MCF 10A (cell line): ENCODE measurements around the gene BMPR1B. TPM values are rescaled to one million over a fixed set of nuclear protein-coding genes. Genes with fewer than 3 reads are reported as not detected.

Source experiments
- BruUV-seq: library from RNA; stranded (reverse); fragments of 400-500 nt; replicated peaks from 2 replicates; lab custom pipeline; 2021; lab: Mats Ljungman, UMichigan
- CTCF ChIA-PET: fragments of 300-600 bp; sonication (Branson Sonifier 250); formaldehyde crosslinking; extraction: SDS; loops from one replicate; lab custom pipeline; 2021; ENCODE audit warnings: antibody characterized with exemption, inconsistent platforms; lab: Yijun Ruan, JAX
- POLR2A ChIA-PET: fragments of 300-600, 350-650 bp; sonication (Branson Sonifier 250); formaldehyde crosslinking; extraction: SDS; loops from one replicate; lab custom pipeline; 2020; ENCODE audit warnings: antibody characterized with exemption, inconsistent platforms; lab: Yijun Ruan, JAX
- DNase-seq: peaks from one replicate; pipeline ENCODE4 v3.0.0-alpha.2; 2018; ENCODE audit not compliant: unreplicated experiment
- H3K27ac Mint-ChIP-seq: one replicate; pipeline ENCODE4 v1.8.0; 2022; ENCODE audit warnings: mild to moderate bottlenecking, low read depth, mixed read lengths; ENCODE audit not compliant: unreplicated experiment
- H3K27me3 Mint-ChIP-seq: one replicate; pipeline ENCODE4 v1.8.0; 2022; ENCODE audit warnings: mixed read lengths; ENCODE audit not compliant: insufficient read depth, unreplicated experiment
- H3K36me3 Mint-ChIP-seq: one replicate; pipeline ENCODE4 v1.8.0; 2022; ENCODE audit warnings: mild to moderate bottlenecking, moderate library complexity, mixed read lengths; ENCODE audit not compliant: insufficient read depth, unreplicated experiment
- H3K4me1 Mint-ChIP-seq: one replicate; pipeline ENCODE4 v1.8.0; 2022; ENCODE audit warnings: mixed read lengths; ENCODE audit not compliant: insufficient read depth, unreplicated experiment
- H3K4me3 Mint-ChIP-seq: one replicate; pipeline ENCODE4 v1.8.0; 2022; ENCODE audit warnings: mild to moderate bottlenecking, moderate library complexity, mixed read lengths; ENCODE audit not compliant: unreplicated experiment
- H3K9me3 Mint-ChIP-seq: one replicate; pipeline ENCODE4 v1.8.0; 2022; ENCODE audit warnings: mixed read lengths; ENCODE audit not compliant: unreplicated experiment
- CTCF ChIP-seq: fragments of 200-600 bp; IDR thresholded peaks from one replicate; pipeline ENCODE4 v1.8.0; 2022; ENCODE audit warnings: antibody characterized with exemption, mild to moderate bottlenecking; ENCODE audit not compliant: unreplicated experiment
- intact Hi-C: fragments of 100-400 bp; cut with micrococcal nuclease; formaldehyde crosslinking; loops from 2 replicates; pipeline ENCODE4 v1.14.1; 2022
- total RNA-seq: library from RNA; stranded (reverse); gene quantifications from 2 replicates; pipeline ENCODE4 v1.2.3, GENCODE V29; 2022

The BMPR1B gene
- total RNA-seq, 1 experiment from 2014 or later: 18.8 TPM

- Mint-ChIP-seq H3K27me3 (no peaks in the 10 kb centered on the region), H3K27ac (no peak overlapping the region), H3K4me3 (no peak overlapping the region), H3K36me3 (no peaks in the 10 kb centered on the region), H3K9me3 (no peaks in the 10 kb centered on the region), H3K4me1 (no peaks in the 10 kb centered on the region)
- no peak for DNase-seq
- TF ChIP-seq CTCF: no peak
- ChIA-PET POLR2A (interaction anchor here (1.5 kb wide), 1 partner anchor 11 kb away, joined by 3 read pairs; no protein-coding TSS in a partner anchor), CTCF (no interaction called here)
- intact Hi-C loops: no loop called here
- BruUV-seq: no TSS peak
Observed at GRCh38 chr4:95073646-95074045, 315.9 kb downstream of the BMPR1B start.

GRCh38 chr4:95077864-95078263 lies 320.1 kb downstream of the BMPR1B start:
- DNase-seq: no peak
- no peak overlapping the region for H3K27ac Mint-ChIP-seq
- ChIA-PET CTCF (no interaction called here), POLR2A (no interaction called here)
- H3K4me3 Mint-ChIP-seq: no peak overlapping the region
- no peaks in the 10 kb centered on the region for H3K9me3 Mint-ChIP-seq
- BruUV-seq: no TSS peak
- intact Hi-C loops: no loop called here
- no peaks in the 10 kb centered on the region for H3K36me3 Mint-ChIP-seq
- no peaks in the 10 kb centered on the region for H3K27me3 Mint-ChIP-seq
- no peaks in the 10 kb centered on the region for H3K4me1 Mint-ChIP-seq
- TF ChIP-seq CTCF: no peak

DNA sequence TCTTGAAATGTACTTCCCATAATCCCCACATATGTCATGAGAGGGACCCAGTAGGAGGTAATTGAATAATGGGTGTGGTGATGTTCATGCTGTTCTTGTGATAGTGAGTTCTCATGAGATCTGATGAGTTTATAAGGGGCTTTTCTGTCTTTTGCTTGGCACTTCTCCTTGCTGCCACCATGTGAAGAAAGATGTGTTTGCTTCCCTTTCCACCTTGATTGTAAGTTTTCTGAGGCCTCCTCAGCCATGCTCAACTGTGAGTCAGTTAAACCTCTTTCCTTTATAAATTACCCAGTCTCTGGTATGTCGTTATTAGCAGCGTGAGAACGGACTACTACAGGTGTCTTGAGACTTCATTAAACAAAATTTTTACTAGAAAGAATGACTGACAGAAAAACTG lies 323.2 kb downstream of the BMPR1B start:
- no TSS peak for BruUV-seq
- DNase-seq: no peak
- Mint-ChIP-seq H3K27me3 (no peaks in the 10 kb centered on the region), H3K9me3 (no peaks in the 10 kb centered on the region), H3K36me3 (no peaks in the 10 kb centered on the region), H3K4me3 (no peak overlapping the region), H3K27ac (no peak overlapping the region), H3K4me1 (peaks cover 21% of the 10 kb centered on the region)
- CTCF ChIA-PET: no interaction called here
- POLR2A ChIA-PET: interaction anchor here (0.6 to 1.1 kb wide), 2 partner anchors 47 to 153 kb away, joined by 3 read pairs; no protein-coding TSS in a partner anchor
- intact Hi-C loops: no loop called here
- no peak for TF ChIP-seq CTCF

- H3K27me3 Mint-ChIP-seq: no peaks in the 10 kb centered on the region
- H3K9me3 Mint-ChIP-seq: no peaks in the 10 kb centered on the region
- H3K36me3 Mint-ChIP-seq: no peaks in the 10 kb centered on the region
- TF ChIP-seq CTCF: no peak
- intact Hi-C loops: no loop called here
- no TSS peak for BruUV-seq
- H3K4me1 Mint-ChIP-seq: peaks cover 43% of the 10 kb centered on the region
- DNase-seq: peak; percentile 30
- CTCF ChIA-PET: interaction anchor here (0.7 kb wide), 1 partner anchor 315 kb away, joined by 3 read pairs; no protein-coding TSS in a partner anchor
- H3K27ac Mint-ChIP-seq: peak overlapping the region; percentile 79
- POLR2A ChIA-PET: no interaction called here
- H3K4me3 Mint-ChIP-seq: no peak overlapping the region
Observed at GRCh38 chr4:95084584-95084983, 326.8 kb downstream of the BMPR1B start.
